ENCODE measurements around the gene DYSF.

- TF ChIP-seq EZH2 (IDR thresholded peaks at IDR 0.05) (no peak), POLR2AphosphoS5 (IDR thresholded peaks at IDR 0.05; ENCODE audit: borderline replicate concordance, low read depth, low read length) (no peak)
Measured at GRCh38 chr2:71658771-71659170, 205.4 kb downstream of the DYSF start.

Measured in SK-N-MC (cell line).